GM18858 (cell line): Measurements from ENCODE around the gene TMEM150B.

Source experiments
- ATAC-seq: cut with Tn5 transposase; IDR thresholded peaks from one replicate; pipeline ENCODE4 v1.9.1; 2021; ENCODE audit not compliant: unreplicated experiment

Gene TMEM150B

GRCh38 chr19:55279770-55280643 is 45.1 kb downstream of the TMEM150B start, which contains the start of gene HSPBP1:
TSS of gene HSPBP1 (minus strand) at chr19:55280110. CDS start at chr19:55279608, 502 bp downstream.
- ATAC-seq = peak; percentile 31

GRCh38 chr19:55279340-55279739 is 45.8 kb downstream of the TMEM150B start:
- no peak for ATAC-seq

DNA sequence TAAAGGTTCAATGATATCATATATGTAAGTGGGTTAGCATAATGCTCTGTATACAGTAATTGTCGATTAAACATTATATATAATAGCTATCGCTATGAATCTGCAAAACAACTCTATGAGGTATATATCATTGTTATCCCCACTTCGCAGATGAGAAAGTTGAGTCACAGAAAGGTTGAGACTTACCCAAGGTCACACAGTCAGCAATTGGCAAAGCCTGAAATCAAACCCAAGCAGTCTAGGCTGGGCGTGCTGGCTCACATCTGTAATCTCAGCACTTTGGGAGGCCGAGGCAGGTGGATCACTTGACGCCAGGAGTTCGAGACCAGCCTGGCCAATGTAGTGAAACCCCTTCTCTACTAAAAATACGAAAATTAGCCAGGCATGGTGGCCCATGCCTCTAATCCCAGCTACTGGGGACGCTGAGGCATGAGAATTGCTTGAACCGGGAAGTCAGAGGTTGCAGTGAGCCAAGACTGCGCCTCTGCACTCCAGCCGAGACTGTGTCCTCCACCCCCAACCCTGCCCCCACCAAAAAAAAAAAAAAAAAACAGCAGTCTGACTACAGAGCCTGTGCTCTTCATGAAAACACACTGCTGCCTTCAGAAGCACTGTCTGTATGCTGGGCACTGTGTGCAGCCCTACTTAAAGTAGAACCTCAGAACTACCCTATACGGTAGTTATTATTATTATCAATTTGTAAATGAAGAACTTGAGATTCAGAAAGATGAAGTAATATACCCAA is 46.6 kb downstream of the TMEM150B start:
- no peak for ATAC-seq

GRCh38 chr19:55277494-55277893 is 47.6 kb downstream of the TMEM150B start:
- no peak for ATAC-seq

DNA sequence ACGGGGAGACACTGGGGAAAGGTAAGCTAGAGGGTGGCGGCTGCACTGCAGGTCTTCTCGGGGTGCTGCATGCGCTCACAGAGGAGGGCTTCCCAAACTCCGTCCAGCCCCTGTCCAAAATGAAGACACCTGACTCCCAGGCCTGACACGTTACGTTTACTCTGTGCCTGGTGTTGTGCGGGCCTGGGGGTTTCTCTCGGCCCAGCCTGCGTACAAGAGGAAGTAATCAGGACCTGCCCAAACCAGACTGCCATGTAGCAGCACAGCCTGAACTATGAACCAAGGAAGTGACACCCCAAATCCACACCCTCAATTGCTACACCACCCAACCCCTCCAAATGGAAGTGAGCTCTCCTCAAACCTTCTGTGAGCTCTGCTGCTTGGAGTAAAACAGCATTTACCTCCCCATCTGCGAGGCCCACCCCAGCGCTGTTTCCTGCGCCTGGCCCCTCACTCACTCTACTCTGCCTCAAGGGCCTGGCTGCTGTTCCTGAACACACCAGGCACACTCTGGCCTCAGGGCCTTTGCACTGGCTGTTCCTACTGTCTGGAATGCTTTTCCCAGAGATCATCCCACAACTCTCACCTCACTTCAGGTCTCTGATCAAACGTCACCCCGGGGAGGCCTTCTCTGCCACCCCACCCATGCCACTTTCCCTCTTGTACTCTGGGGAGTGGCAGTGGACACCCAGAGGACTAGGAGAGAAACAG is 48.3 kb downstream of the TMEM150B start:
- no peak for ATAC-seq

DNA sequence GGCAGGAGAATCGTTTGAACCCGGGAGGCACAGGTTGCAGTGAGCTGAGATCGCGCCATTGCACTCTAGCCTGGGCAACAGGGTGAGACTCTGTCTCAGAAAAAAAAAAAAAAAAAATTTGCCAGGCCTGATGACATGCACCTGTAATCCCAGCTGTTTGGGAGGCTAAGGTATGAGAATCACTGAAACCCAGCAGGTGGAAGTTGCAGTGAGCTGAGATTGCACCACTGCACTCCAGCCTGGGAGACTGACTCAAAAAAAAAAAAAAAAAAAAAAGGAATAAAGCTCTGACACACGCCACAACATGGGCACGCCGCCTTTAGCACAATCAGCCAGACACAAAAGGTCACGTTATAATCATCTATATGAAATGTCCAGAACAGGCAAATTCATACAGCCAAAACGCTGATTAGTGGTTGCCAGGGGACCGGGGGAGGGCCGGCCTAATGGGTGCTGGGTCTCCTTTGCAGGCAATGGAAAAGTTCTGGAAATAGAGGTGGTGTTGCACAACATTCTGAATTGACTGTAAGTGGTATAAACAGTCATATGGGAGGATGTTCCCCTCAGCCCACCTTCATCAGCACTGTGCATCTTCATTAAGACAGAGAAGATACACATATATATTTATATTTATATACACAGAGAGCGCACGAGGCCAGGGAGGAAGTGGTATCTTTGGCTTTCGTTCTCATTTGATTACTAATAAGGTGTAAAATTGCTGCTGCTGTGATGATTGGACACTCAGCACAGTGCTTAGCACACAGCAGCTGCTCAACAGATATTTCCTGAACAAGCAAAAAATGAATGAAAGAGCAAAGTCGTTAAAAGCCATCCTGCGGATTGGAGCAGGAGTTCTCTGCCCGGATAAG is 49.1 kb downstream of the TMEM150B start:
- ATAC-seq = peak; percentile 66

GRCh38 chr19:55273978-55274707 is 51.0 kb downstream of the TMEM150B start:
- ATAC-seq = no peak

DNA sequence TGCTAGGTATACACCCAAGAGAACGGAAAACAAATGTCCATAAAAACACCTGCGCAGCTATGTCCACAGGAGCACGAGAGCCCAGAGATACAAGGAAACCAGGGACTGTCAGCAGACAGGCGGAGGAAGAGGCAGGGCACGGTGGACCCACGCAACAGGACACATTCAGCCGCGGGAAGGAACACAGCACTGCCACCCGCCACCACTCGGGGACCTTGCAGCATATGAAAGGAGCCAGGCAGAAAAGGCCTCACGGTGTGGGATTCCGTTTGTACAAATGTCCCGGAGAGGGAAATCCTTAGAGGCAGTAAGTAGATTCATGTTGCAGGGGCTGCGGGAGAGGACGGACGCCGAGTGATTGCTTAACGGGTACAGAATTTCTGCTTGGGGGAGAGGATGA is 53.0 kb downstream of the TMEM150B start:
- no peak for ATAC-seq

DNA sequence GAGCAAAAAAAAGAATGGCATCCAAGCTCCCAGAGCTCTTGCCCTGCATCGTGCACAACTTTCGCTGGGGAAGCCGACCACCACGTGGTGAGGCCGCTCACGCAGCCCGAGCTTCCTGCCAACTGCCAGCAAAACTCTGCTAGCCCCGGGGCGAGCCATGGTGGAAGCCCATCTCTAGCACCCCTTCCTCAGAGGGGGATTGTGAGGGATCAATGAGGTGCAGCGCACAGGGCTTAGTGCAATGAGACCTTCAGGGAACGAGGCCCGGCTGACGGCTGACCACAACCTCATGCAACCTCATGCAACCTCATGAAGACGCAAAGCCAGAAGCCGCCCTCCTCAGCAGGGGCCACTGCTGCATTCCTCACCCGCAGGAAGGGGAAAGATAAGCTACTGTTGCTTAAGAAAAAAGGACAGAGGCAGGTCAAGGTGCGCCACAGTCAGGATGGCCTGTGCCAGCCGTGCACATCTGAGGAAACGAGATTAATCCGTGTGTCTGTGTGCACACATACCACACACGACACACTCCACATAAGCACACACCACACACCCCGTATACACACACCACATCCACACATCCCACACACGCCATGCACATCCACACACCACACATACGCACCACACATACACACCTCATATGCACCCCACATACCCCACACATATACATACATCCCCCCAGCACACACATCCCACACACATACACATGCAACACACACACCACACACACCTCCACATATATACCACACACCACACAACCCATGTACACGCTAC is 54.8 kb downstream of the TMEM150B start:
- ATAC-seq = no peak

- no peak for ATAC-seq
Observed at GRCh38 chr19:55269299-55269698, 55.8 kb downstream of the TMEM150B start.

DNA sequence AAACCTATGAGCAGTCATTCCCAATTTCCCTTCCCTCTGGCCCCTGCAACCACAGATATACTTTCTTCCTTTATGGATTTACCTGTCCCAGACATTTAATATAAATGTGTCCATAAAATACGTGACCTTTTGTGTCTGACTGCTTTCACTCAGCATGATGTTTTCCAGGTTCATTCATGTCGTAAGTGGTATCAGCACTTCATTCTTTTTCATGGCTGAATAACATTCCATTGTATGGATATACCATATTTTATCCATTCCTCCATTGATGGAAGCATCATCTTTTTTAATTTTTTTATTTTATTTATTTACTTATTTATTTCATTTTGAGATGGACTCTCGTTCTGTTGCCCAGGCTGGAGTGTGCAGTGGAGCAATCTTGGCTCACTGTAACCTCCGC is 58.3 kb downstream of the TMEM150B start:
- ATAC-seq = no peak

DNA sequence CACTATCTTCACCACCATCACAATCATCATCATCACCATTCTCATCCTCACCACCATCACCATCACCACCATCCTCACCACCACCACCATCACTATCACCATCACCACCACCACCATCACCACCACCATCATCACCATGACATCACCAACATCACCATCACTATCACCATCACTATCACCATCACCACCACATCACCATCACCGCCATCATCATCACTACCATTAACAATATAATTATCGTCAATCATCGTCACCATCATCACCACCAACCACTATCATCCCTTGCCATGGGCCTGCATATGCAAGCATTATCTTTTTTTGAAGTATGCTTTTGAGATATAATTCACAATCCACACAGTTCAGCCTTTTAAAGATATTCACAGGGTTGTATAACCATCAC is 58.7 kb downstream of the TMEM150B start:
- no peak for ATAC-seq

DNA sequence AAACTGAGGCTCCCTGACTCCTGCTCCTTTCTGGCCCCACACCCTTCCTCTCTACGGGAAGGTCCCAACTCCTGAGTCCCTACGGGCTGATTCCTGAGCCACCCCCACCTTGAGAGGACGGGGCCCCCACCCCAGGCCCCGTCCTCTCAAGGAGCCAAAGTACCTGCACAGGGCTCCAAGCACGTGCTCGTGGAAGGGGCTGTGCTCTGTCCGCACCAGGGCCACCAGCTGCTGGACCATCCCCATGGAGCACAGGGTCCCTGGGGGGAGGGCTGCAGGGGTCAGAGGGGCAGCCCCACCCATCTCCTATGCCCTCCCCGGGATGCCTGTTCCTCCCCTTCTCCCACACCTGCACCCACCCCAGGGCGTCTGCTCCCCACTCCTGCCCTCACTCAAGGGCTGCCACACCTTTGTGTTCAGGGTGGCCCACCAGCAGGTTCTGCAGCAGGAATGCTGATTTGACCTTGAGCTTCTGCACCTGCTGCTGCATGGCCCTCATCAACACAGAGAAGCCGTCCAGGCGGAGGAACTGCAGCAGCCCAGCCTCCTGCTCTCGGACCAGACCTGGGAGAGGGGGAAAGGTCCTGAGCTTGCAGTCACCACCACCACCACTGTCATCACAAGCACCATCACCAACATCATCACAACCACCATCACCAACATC is 59.3 kb downstream of the TMEM150B start:
- no peak for ATAC-seq

- no peak for ATAC-seq
Observed at GRCh38 chr19:55265173-55265572, 60.0 kb downstream of the TMEM150B start.

DNA sequence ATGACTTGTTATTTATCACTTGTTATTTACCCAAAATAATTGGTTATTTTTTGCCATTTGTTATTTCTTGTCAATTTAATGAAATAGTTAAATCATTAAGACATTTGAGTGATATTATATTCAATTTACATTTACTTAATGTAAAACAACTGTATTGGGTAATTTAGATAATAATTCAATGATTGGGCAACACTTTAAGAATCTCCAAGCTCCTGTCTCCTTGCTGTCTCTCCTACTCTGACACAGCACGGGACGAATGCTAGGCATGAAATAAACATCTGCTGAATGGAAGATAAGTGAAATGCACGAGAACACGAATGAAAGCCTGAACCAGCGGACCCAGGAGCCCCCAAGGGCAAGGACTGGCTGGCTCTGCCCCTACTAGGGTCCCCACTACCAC is 60.6 kb downstream of the TMEM150B start:
- ATAC-seq = no peak
